Midbrain (tissue), 1 donor: ENCODE data around the gene PDE4B.
A peak's percentile ranks its signal among the peaks of the same experiment; 100 is the strongest.

Experiments used
- DNase-seq: peaks from one replicate; lab custom pipeline; 2025; lab: John Stamatoyannopoulos, UW

Gene PDE4B

GRCh38 chr1:65792669-65793358, at the start of gene PDE4B:
PDE4B (plus strand) TSS chr1:65792895.
- DNase-seq: no peak

GRCh38 chr1:65744731-65745130, 48.0 kb upstream of the PDE4B start:
- no peak for DNase-seq

GRCh38 chr1:65751961-65752360, 40.7 kb upstream of the PDE4B start:
- no peak for DNase-seq

GRCh38 chr1:65756616-65757015, 36.1 kb upstream of the PDE4B start:
- no peak for DNase-seq

GRCh38 chr1:65757531-65757930, 35.2 kb upstream of the PDE4B start:
- no peak for DNase-seq

- DNase-seq: no peak
These were observed 34.6 kb upstream of the PDE4B start for GRCh38 chr1:65758128-65758527.

- DNase-seq: no peak
These were observed 33.2 kb upstream of the PDE4B start for GRCh38 chr1:65759516-65759915.

- DNase-seq: no peak
These were observed 30.4 kb upstream of the PDE4B start for GRCh38 chr1:65762081-65762862.

- no peak for DNase-seq
These were observed 28.6 kb upstream of the PDE4B start for GRCh38 chr1:65764052-65764451.

GRCh38 chr1:65765631-65766030, 27.1 kb upstream of the PDE4B start:
- DNase-seq: no peak

- DNase-seq: no peak
These were observed 23.1 kb upstream of the PDE4B start for GRCh38 chr1:65769636-65770035.

GRCh38 chr1:65772607-65773006, 20.1 kb upstream of the PDE4B start:
- DNase-seq: no peak

- no peak for DNase-seq
These were observed 19.1 kb upstream of the PDE4B start for GRCh38 chr1:65773391-65774123.

GRCh38 chr1:65788762-65789161, 3.9 kb upstream of the PDE4B start:
- no peak for DNase-seq

- DNase-seq: no peak
These were observed 1.3 kb upstream of the PDE4B start for GRCh38 chr1:65791396-65791795.

GRCh38 chr1:65791801-65792668, 660 bp upstream of the PDE4B start:
- DNase-seq: no peak

GRCh38 chr1:65793359-65793732, 651 bp downstream of the PDE4B start:
- no peak for DNase-seq

- no peak for DNase-seq
These were observed 2.6 kb downstream of the PDE4B start for GRCh38 chr1:65795311-65795710.

- no peak for DNase-seq
These were observed 6.9 kb downstream of the PDE4B start for GRCh38 chr1:65799601-65800000.

- DNase-seq: no peak
These were observed 11.9 kb downstream of the PDE4B start for GRCh38 chr1:65804584-65804983.

- DNase-seq: peak; percentile 47
These were observed 19.4 kb downstream of the PDE4B start for GRCh38 chr1:65812065-65812464.

GRCh38 chr1:65813956-65814355, 21.3 kb downstream of the PDE4B start:
- peak; percentile 41 for DNase-seq
